GM12878 (cell line): ENCODE data around the gene NDUFA7.

Experiments used
- CTCF ChIP-seq, 3 experiments: IDR thresholded peaks in 2 of 3; conservative IDR thresholded peaks in 1 of 3; 2 replicates each; pipeline ENCODE4 v1.5.1; 2011; ENCODE audit warnings: low read depth in 3 of 3, low read length in 3 of 3, mild to moderate bottlenecking in 3 of 3, control low read depth in 2 of 3, moderate library complexity in 2 of 3, inconsistent platforms in 1 of 3, mixed read lengths in 1 of 3; ENCODE audit not compliant: control insufficient read depth in 2 of 3, insufficient read depth in 1 of 3; ENCODE audit errors: extremely low read depth in 1 of 3
- EP300 ChIP-seq, 2 experiments: fragments of 150-350 bp in 1 of 2; IDR thresholded peaks; 2 replicates each; pipeline ENCODE4 v1.6.1; 2011 to 2012; ENCODE audit warnings: low read depth in 2 of 2, low read length in 2 of 2, borderline replicate concordance in 1 of 2, improper control_type of control experiment in 1 of 2, inconsistent platforms in 1 of 2; ENCODE audit not compliant: control insufficient read depth in 1 of 2
- HDAC6 ChIP-seq: fragments of 200-600 bp; sonication (generic); IDR thresholded peaks from one replicate; pipeline ENCODE4 v1.8.0; 2017; ENCODE audit warnings: antibody characterized with exemption; ENCODE audit not compliant: unreplicated experiment
- MEF2A ChIP-seq: IDR thresholded peaks from 2 replicates; pipeline ENCODE4 v1.6.1; 2011; ENCODE audit warnings: low read depth, mild to moderate bottlenecking, low read length, moderate library complexity; ENCODE audit not compliant: insufficient read depth
- MYB ChIP-seq: fragments of 150-350 bp; IDR thresholded peaks from 2 replicates; pipeline ENCODE4 v1.6.1; 2014; ENCODE audit warnings: mild to moderate bottlenecking, low read depth, low read length, borderline replicate concordance
- NR2C2 ChIP-seq: IDR thresholded peaks from 2 replicates; pipeline ENCODE4 v1.6.1; 2011; ENCODE audit warnings: borderline replicate concordance, low read depth; ENCODE audit not compliant: control insufficient read depth, insufficient read length
- POLR2A ChIP-seq: IDR thresholded peaks from 2 replicates; pipeline ENCODE4 v1.6.1; 2011; ENCODE audit warnings: low read depth, mild to moderate bottlenecking, low read length
- POLR2AphosphoS5 ChIP-seq: IDR thresholded peaks from 2 replicates; pipeline ENCODE4 v1.6.1; 2011; ENCODE audit warnings: mild to moderate bottlenecking, low read length, inconsistent platforms
- SP1 ChIP-seq: IDR thresholded peaks from one replicate; pipeline ENCODE4 v1.6.1; 2011; ENCODE audit warnings: low read depth, low read length
- YY1 ChIP-seq: IDR thresholded peaks from 2 replicates; pipeline ENCODE4 v1.6.1; 2011; ENCODE audit warnings: low read depth, mild to moderate bottlenecking, low read length

- no peak for TF ChIP-seq CTCF (IDR thresholded peaks at IDR 0.05 in 2 of 3, conservative IDR thresholded peaks at IDR 0.05 in 1 of 3; ENCODE audit: control insufficient read depth in 2 of 3, extremely low read depth in 1 of 3, insufficient read depth in 1 of 3, low read depth in 3 of 3, low read length in 3 of 3)
- no peak for TF ChIP-seq MYB
- TF ChIP-seq NR2C2, result no peak
- no peak for TF ChIP-seq EP300 (IDR thresholded peaks at IDR 0.05; ENCODE audit: borderline replicate concordance in 1 of 2, control insufficient read depth in 1 of 2, low read depth in 2 of 2, low read length in 2 of 2)
- TF ChIP-seq HDAC6, result no peak
- TF ChIP-seq POLR2A, result no peak
- no peak for TF ChIP-seq POLR2AphosphoS5
- TF ChIP-seq SP1, result no peak
- no peak for TF ChIP-seq YY1
- no peak for TF ChIP-seq MEF2A
Observed at GRCh38 chr19:8302734-8303133, 18.4 kb downstream of the NDUFA7 start.
